Esophagus squamous epithelium (tissue), 4 donors: ENCODE data around the gene PIM2.

ENCODE experiments used
- CTCF ChIP-seq, 6 experiments: fragments of 450-650 bp in 4 of 6; fragments of 200-600 bp in 2 of 6; sonication (generic) in 2 of 6; IDR thresholded peaks; one replicate each; pipeline ENCODE4 v1.5.1; 2016 to 2019; ENCODE audit warnings: antibody characterized with exemption in 6 of 6, mild to moderate bottlenecking in 4 of 6, moderate library complexity in 4 of 6
- POLR2A ChIP-seq, 4 donors: fragments of 450-650 bp; IDR thresholded peaks; one replicate each; pipeline ENCODE4 v1.6.1; 2017; ENCODE audit warnings: antibody characterized with exemption in 4 of 4, mild to moderate bottlenecking in 4 of 4, moderate library complexity in 3 of 4

- TF ChIP-seq CTCF (IDR thresholded peaks at IDR 0.05) (no peak), POLR2A (IDR thresholded peaks at IDR 0.05) (no peak)
Measured at GRCh38 chrX:48893556-48894348, 25.1 kb downstream of the PIM2 start.
